Measurements from ENCODE around the gene PCBP2.
"Not testable (repeated sequence)": the region's sequence is repeated elsewhere in the genome, so short reads cannot be mapped to it uniquely, and the experiment has no call there.

Gene PCBP2

DNA sequence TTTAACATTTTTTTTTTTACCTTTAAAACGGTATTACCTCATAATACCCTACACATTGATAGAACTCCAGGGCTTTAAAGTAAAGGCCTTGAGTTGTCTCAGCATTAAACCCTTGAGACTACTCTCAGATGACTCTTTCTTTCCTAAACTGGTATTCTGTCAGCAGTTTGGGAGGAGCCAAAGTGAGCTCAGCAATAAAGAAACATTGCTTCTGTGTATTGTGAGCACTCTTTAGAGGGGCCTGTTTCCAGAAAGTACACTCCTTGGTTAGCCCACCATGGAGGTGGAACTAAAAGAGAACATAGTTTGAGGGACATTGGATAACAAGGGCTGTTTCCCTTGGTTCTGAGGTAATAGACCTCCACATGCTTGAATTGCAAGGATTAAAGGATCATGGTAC, 27.0 kb downstream of the PCBP2 start:
- H3K4me3 ChIP-seq (ENCODE audit: low read depth, low read length): no peak overlapping the region
- TF ChIP-seq CTCF (IDR thresholded peaks at IDR 0.05; ENCODE audit: low read depth, low read length): no peak

- no peak overlapping the region for H3K4me3 ChIP-seq (ENCODE audit: low read depth, low read length)
- no peak for TF ChIP-seq CTCF (IDR thresholded peaks at IDR 0.05; ENCODE audit: low read depth, low read length)
Observed at GRCh38 chr12:53479331-53479730, 27.4 kb downstream of the PCBP2 start.

GRCh38 chr12:53480491-53481442, 28.9 kb downstream of the PCBP2 start:
- no peak overlapping the region for H3K4me3 ChIP-seq (ENCODE audit: low read depth, low read length)
- TF ChIP-seq CTCF (IDR thresholded peaks at IDR 0.05; ENCODE audit: low read depth, low read length): no peak

GRCh38 chr12:53481458-53481857, 29.6 kb downstream of the PCBP2 start:
- not testable (repeated sequence) for H3K4me3 ChIP-seq (ENCODE audit: low read depth, low read length)

- TF ChIP-seq CTCF (IDR thresholded peaks at IDR 0.05; ENCODE audit: low read depth, low read length): no peak
- no peak overlapping the region for H3K4me3 ChIP-seq (ENCODE audit: low read depth, low read length)
Observed at GRCh38 chr12:53481939-53482586, 30.2 kb downstream of the PCBP2 start.

GRCh38 chr12:53482626-53483168, 30.8 kb downstream of the PCBP2 start:
- no peak for TF ChIP-seq CTCF (IDR thresholded peaks at IDR 0.05; ENCODE audit: low read depth, low read length)
- H3K4me3 ChIP-seq (ENCODE audit: low read depth, low read length): no peak overlapping the region

- H3K4me3 ChIP-seq (ENCODE audit: low read depth, low read length): no peak overlapping the region
- TF ChIP-seq CTCF (IDR thresholded peaks at IDR 0.05; ENCODE audit: low read depth, low read length): no peak
Observed at GRCh38 chr12:53483225-53483978, 31.5 kb downstream of the PCBP2 start.
